HepG2 (cell line): ENCODE data around the gene ZBTB48. TPM values are rescaled to one million over a fixed set of nuclear protein-coding genes. Genes with fewer than 3 reads are reported as not detected.

Experiments used
- BRD4 ChIP-seq: sonication (generic); formaldehyde crosslinking; IDR thresholded peaks from 2 replicates; pipeline ENCODE4 v1.4.0; 2020; ENCODE audit warnings: missing genetic modification reagents
- CC2D1A ChIP-seq: sonication (generic); formaldehyde crosslinking; IDR thresholded peaks from 2 replicates; pipeline ENCODE4 v1.8.1; 2023; ENCODE audit warnings: mild to moderate bottlenecking, missing genetic modification reagents
- CHD2 ChIP-seq: IDR thresholded peaks from 2 replicates; pipeline ENCODE4 v1.6.1; 2011; ENCODE audit warnings: low read depth, low read length, improper control_type of control experiment
- GATA4 ChIP-seq: sonication (generic); IDR thresholded peaks from 2 replicates; pipeline ENCODE4 v1.6.1; 2016; ENCODE audit warnings: antibody characterized with exemption, low read depth, borderline replicate concordance
- HMG20A ChIP-seq: IDR thresholded peaks from 2 replicates; pipeline ENCODE4 v1.6.1; 2016; ENCODE audit warnings: borderline replicate concordance
- KDM1A ChIP-seq: IDR thresholded peaks from 2 replicates; pipeline ENCODE4 v1.6.1; 2016; ENCODE audit warnings: missing compliant biosample characterization
- LCORL ChIP-seq, 2 experiments: fragments of 450-650 bp in 1 of 2; sonication (generic) in 1 of 2; formaldehyde crosslinking in 1 of 2; IDR thresholded peaks; 2 replicates each; pipeline versions ENCODE4 v1.5.0 to v1.6.1; 2017 to 2020; ENCODE audit warnings: antibody characterized with exemption in 1 of 2, missing genetic modification reagents in 1 of 2
- MAZ ChIP-seq, 2 experiments: sonication (generic) in 1 of 2; formaldehyde crosslinking in 1 of 2; IDR thresholded peaks; 2 replicates each; pipeline versions ENCODE4 v1.5.0 to v1.6.1; 2012 to 2020; ENCODE audit warnings: low read depth in 2 of 2, mild to moderate bottlenecking in 2 of 2, borderline replicate concordance in 1 of 2, improper control_type of control experiment in 1 of 2, low read length in 1 of 2, missing genetic modification reagents in 1 of 2, moderate library complexity in 1 of 2
- PCBP2 ChIP-seq: fragments of 200-400 bp; formaldehyde crosslinking; optimal IDR thresholded peaks from 2 replicates; pipeline ENCODE3; 2018; ENCODE audit warnings: low read length, low read depth; ENCODE audit not compliant: poor library complexity, severe bottlenecking
- PHF5A ChIP-seq: IDR thresholded peaks from one replicate; pipeline ENCODE4 v1.6.1; 2018; ENCODE audit warnings: low read depth, missing genetic modification reagents; ENCODE audit not compliant: unreplicated experiment
- RFXAP ChIP-seq: sonication (generic); formaldehyde crosslinking; IDR thresholded peaks from 2 replicates; pipeline ENCODE4 v1.4.0; 2020; ENCODE audit warnings: missing genetic modification reagents, borderline replicate concordance
- STAT5B ChIP-seq: sonication (generic); formaldehyde crosslinking; IDR thresholded peaks from 2 replicates; pipeline ENCODE4 v1.4.0; 2020; ENCODE audit warnings: missing genetic modification reagents
- ZNF12 ChIP-seq: sonication (generic); formaldehyde crosslinking; IDR thresholded peaks from 2 replicates; pipeline ENCODE4 v1.5.0; 2020; ENCODE audit warnings: missing genetic modification reagents
- ZNF160 ChIP-seq: sonication (generic); formaldehyde crosslinking; IDR thresholded peaks from 2 replicates; pipeline ENCODE4 v1.8.0; 2022; ENCODE audit warnings: mild to moderate bottlenecking, inconsistent platforms, missing genetic modification reagents
- ZNF335 ChIP-seq: sonication (generic); formaldehyde crosslinking; IDR thresholded peaks from 2 replicates; pipeline ENCODE4 v1.4.0; 2020; ENCODE audit warnings: missing genetic modification reagents
- ZNF501 ChIP-seq: sonication (generic); formaldehyde crosslinking; IDR thresholded peaks from 2 replicates; pipeline ENCODE4 v1.5.1; 2020; ENCODE audit warnings: mild to moderate bottlenecking, moderate library complexity, missing genetic modification reagents
- ZNF556 ChIP-seq: sonication (generic); formaldehyde crosslinking; IDR thresholded peaks from 2 replicates; pipeline ENCODE4 v1.4.0; 2020; ENCODE audit warnings: mild to moderate bottlenecking, missing genetic modification reagents, borderline replicate concordance
- ZNF563 ChIP-seq: sonication (generic); formaldehyde crosslinking; IDR thresholded peaks from 2 replicates; pipeline ENCODE4 v1.8.0; 2022; ENCODE audit warnings: mild to moderate bottlenecking, moderate library complexity, missing genetic modification reagents
- ZNF570 ChIP-seq: sonication (generic); formaldehyde crosslinking; IDR thresholded peaks from 2 replicates; pipeline ENCODE4 v1.4.0; 2020; ENCODE audit warnings: mild to moderate bottlenecking, missing genetic modification reagents, borderline replicate concordance
- ZNF589 ChIP-seq: sonication (generic); formaldehyde crosslinking; conservative IDR thresholded peaks from 2 replicates; pipeline ENCODE4 v1.8.0; 2022; ENCODE audit warnings: mild to moderate bottlenecking, moderate library complexity, missing genetic modification reagents
- ZNF720 ChIP-seq: sonication (generic); formaldehyde crosslinking; IDR thresholded peaks from 2 replicates; pipeline ENCODE4 v1.4.0; 2020; ENCODE audit warnings: missing genetic modification reagents
- ZNF746 ChIP-seq: sonication (generic); formaldehyde crosslinking; IDR thresholded peaks from 2 replicates; pipeline ENCODE4 v1.8.0; 2022; ENCODE audit warnings: mild to moderate bottlenecking, missing genetic modification reagents
- ZNF850 ChIP-seq: sonication (generic); formaldehyde crosslinking; conservative IDR thresholded peaks from 2 replicates; pipeline ENCODE4 v1.9.0; 2021; ENCODE audit warnings: mild to moderate bottlenecking, missing genetic modification reagents
- polyA plus RNA-seq, 8 experiments: library from polyadenylated mRNA; depleted of rRNA in 3 of 8; stranded (reverse) in 7 of 8; unstranded in 1 of 8; fragments of >200 nt; fragmentation: Illumina TruSeq in 4 of 8; extraction: Trizol in 4 of 8; gene quantifications; 2 replicates each; pipeline versions ENCODE4 v1.2.1 to v1.2.3, GENCODE V29; 2011 to 2016; ENCODE audit warnings: low read depth in 4 of 8, missing spikeins in 1 of 8, mixed read lengths in 1 of 8; ENCODE audit not compliant: insufficient read depth in 1 of 8
- total RNA-seq, 5 experiments: library from RNA; depleted of rRNA; stranded (reverse); fragments of >200 nt; fragmentation: Illumina TruSeq; extraction: Trizol; gene quantifications; 2 replicates each; pipeline ENCODE4 v1.2.3, GENCODE V29; 2016; ENCODE audit warnings: low read depth in 1 of 5
- TF ChIP-seq, protein P1 (sequence below): sonication (generic); formaldehyde crosslinking; IDR thresholded peaks from 2 replicates; pipeline ENCODE4 v1.4.0; 2020; ENCODE audit warnings: mild to moderate bottlenecking, missing genetic modification reagents
- TF ChIP-seq, protein P2 (sequence below): sonication (generic); formaldehyde crosslinking; IDR thresholded peaks from 2 replicates; pipeline ENCODE4 v1.5.0; 2020; ENCODE audit warnings: missing genetic modification reagents, mild to moderate bottlenecking, borderline replicate concordance
- TF ChIP-seq, protein P3 (sequence below): sonication (generic); formaldehyde crosslinking; IDR thresholded peaks from 2 replicates; pipeline ENCODE4 v1.4.0; 2020; ENCODE audit warnings: missing genetic modification reagents, borderline replicate concordance

ZBTB48 gene
- total and polyA plus RNA-seq, 2 of the 13 experiments (the other 11 are each of a cell fraction or from before 2014, with no cell fraction given): 13.0 to 17.1 TPM

DNA sequence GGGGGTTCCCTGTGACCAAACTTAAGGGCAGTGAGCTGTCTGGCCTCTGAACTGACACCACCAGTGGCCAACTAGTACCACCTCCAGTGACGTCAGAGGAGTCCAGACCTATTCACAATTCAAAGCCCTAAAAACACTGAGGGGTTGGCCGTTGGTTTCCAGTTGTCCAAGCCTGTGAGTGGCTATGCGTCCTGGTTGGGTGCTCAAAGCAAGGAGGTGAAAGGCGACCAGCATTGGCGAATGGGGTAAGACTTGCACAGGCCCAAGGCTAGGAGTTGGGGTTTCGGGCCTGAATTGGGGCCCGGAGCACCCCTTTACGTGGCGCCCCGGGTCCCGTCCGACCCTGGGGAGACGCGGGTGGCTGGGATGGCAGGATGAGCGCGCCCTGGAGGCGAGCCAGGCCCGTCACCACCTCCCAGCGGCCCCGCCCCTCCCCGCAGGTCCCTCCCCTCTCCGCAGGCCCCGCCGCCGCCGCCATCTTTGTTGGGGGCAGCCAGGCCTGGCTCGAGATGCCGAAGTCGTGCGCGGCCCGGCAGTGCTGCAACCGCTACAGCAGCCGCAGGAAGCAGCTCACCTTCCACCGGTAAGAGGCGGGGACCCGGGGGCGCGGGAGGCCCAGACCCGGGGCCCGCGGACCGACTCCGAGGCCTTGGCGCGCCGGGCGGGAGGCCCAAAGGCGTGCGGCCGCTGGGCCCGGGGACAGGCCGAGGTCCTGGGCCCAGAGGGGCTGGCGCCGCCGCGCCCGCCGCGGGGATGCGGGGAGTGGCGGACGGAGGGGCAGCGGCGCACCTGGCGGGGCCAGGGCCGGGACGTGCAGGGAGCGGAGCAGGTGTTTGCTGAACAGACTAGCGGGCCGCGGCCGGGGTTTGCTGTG, 45.2 kb downstream of the ZBTB48 start, which contains the start of gene THAP3 (continued):
- no peak; the same call in 1 of the 2 replicates for TF ChIP-seq ZNF589 (CRISPR knock-in tag)
- TF ChIP-seq ZNF720 (CRISPR knock-in tag): no peak
- no peak for TF ChIP-seq ZNF12 (CRISPR knock-in tag)
- TF ChIP-seq ZNF746: no peak
- no peak for TF ChIP-seq ZNF501 (CRISPR knock-in tag)
- TF ChIP-seq ZNF335 (CRISPR knock-in tag): no peak
- TF ChIP-seq KDM1A (CRISPR knock-in tag): no peak
- TF ChIP-seq HMG20A (CRISPR knock-in tag): no peak
- TF ChIP-seq, protein P1, sequence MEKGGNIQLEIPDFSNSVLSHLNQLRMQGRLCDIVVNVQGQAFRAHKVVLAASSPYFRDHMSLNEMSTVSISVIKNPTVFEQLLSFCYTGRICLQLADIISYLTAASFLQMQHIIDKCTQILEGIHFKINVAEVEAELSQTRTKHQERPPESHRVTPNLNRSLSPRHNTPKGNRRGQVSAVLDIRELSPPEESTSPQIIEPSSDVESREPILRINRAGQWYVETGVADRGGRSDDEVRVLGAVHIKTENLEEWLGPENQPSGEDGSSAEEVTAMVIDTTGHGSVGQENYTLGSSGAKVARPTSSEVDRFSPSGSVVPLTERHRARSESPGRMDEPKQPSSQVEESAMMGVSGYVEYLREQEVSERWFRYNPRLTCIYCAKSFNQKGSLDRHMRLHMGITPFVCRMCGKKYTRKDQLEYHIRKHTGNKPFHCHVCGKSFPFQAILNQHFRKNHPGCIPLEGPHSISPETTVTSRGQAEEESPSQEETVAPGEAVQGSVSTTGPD: no peak
- no peak for TF ChIP-seq PHF5A (CRISPR knock-in tag)
- peak; percentile 56; the same call in 1 of the 2 replicates for TF ChIP-seq STAT5B (CRISPR knock-in tag)
- TF ChIP-seq, protein P2, sequence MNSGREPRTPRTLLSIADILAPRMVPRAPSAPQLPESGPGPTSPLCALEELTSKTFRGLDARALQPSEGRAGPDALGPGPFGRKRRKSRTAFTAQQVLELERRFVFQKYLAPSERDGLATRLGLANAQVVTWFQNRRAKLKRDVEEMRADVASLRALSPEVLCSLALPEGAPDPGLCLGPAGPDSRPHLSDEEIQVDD (CRISPR knock-in tag): peak; percentile 22; the same call in 1 of the 2 replicates
- TF ChIP-seq ZNF160: peak; percentile 66
- TF ChIP-seq ZNF563 (CRISPR knock-in tag): peak; percentile 94
- TF ChIP-seq LCORL (IDR thresholded peaks at IDR 0.05): no peak
- 0 out of 2 replicates have a peak, but pooled peaks have one; percentile 30 for TF ChIP-seq LCORL (CRISPR knock-in tag; IDR thresholded peaks at IDR 0.05)
- TF ChIP-seq MAZ (IDR thresholded peaks at IDR 0.05; ENCODE audit: borderline replicate concordance, low read depth, low read length): peak; percentile 27; the same call in 1 of the 2 replicates
- peak; percentile 80 for TF ChIP-seq MAZ (CRISPR knock-in tag; IDR thresholded peaks at IDR 0.05; ENCODE audit: low read depth)
- TF ChIP-seq PCBP2: no peak
- no peak for TF ChIP-seq GATA4
- no peak for TF ChIP-seq CC2D1A (CRISPR knock-in tag)
- TF ChIP-seq ZNF570 (CRISPR knock-in tag): no peak
- TF ChIP-seq ZNF556 (CRISPR knock-in tag): peak; percentile 38; the same call in 1 of the 2 replicates
- TF ChIP-seq BRD4: no peak
- TF ChIP-seq, protein P3, sequence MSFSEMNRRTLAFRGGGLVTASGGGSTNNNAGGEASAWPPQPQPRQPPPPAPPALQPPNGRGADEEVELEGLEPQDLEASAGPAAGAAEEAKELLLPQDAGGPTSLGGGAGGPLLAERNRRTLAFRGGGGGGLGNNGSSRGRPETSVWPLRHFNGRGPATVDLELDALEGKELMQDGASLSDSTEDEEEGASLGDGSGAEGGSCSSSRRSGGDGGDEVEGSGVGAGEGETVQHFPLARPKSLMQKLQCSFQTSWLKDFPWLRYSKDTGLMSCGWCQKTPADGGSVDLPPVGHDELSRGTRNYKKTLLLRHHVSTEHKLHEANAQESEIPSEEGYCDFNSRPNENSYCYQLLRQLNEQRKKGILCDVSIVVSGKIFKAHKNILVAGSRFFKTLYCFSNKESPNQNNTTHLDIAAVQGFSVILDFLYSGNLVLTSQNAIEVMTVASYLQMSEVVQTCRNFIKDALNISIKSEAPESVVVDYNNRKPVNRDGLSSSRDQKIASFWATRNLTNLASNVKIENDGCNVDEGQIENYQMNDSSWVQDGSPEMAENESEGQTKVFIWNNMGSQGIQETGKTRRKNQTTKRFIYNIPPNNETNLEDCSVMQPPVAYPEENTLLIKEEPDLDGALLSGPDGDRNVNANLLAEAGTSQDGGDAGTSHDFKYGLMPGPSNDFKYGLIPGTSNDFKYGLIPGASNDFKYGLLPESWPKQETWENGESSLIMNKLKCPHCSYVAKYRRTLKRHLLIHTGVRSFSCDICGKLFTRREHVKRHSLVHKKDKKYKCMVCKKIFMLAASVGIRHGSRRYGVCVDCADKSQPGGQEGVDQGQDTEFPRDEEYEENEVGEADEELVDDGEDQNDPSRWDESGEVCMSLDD (CRISPR knock-in tag): 0 out of 2 replicates have a peak, but pooled peaks have one; percentile 82
- TF ChIP-seq CHD2: peak; percentile 2; the same call in 1 of the 2 replicates
- no peak for TF ChIP-seq ZNF850 (CRISPR knock-in tag)
- peak; percentile 23; the same call in 1 of the 2 replicates for TF ChIP-seq RFXAP (CRISPR knock-in tag)
